Cardiac muscle cell (in vitro differentiated cells and primary cell): Measurements from ENCODE around the gene MMRN1. TPM values are rescaled to one million over a fixed set of nuclear protein-coding genes. Genes with fewer than 3 reads are reported as not detected.

Experiments used
- DNase-seq, 2 donors: peaks; one replicate each; pipeline versions ENCODE4 v3.0.0 to v3.0.0-alpha.2; 2010 to 2017; ENCODE audit warnings: low read depth in 1 of 2, low spot score in 1 of 2
- H3K27ac ChIP-seq: fragments of 200-600 bp; sonication (generic); 2 replicates; pipeline ENCODE4 v1.5.1; 2016
- H3K27me3 ChIP-seq: fragments of 200-600 bp; sonication (generic); 2 replicates; pipeline ENCODE4 v1.6.0; 2016; ENCODE audit warnings: control low read depth
- H3K36me3 ChIP-seq: fragments of 200-600 bp; sonication (generic); 2 replicates; pipeline ENCODE4 v1.5.1; 2016; ENCODE audit warnings: control low read depth
- H3K4me1 ChIP-seq: fragments of 200-600 bp; sonication (generic); 2 replicates; pipeline ENCODE4 v1.8.1; 2017; ENCODE audit warnings: low read depth, mild to moderate bottlenecking, mixed run types
- H3K4me3 ChIP-seq: fragments of 200-600 bp; sonication (generic); 2 replicates; pipeline ENCODE4 v1.5.1; 2016; ENCODE audit warnings: mild to moderate bottlenecking
- H3K9me3 ChIP-seq: fragments of 200-600 bp; sonication (generic); 2 replicates; pipeline ENCODE4 v1.5.1; 2017; ENCODE audit warnings: low read depth, mild to moderate bottlenecking, control low read depth
- CTCF ChIP-seq: IDR thresholded peaks from 2 replicates; pipeline ENCODE4 v1.5.1; 2012; ENCODE audit warnings: low read depth, mild to moderate bottlenecking, low read length
- polyA plus RNA-seq: library from polyadenylated mRNA; unstranded; fragments of >200 nt; fragmentation: Nextera tagmentation; extraction: Ambion mirVana; gene quantifications from 2 replicates; pipeline ENCODE4 v1.2.1, GENCODE V29; 2016
- total RNA-seq: library from RNA; depleted of rRNA; stranded (reverse); fragments of >200 nt; gene quantifications from 2 replicates; pipeline ENCODE4 v1.2.3, GENCODE V29; 2016

Gene MMRN1
- total and polyA plus RNA-seq, 2 experiments from 2014 or later, result 0.27 to 0.83 TPM

- no peaks in the 10 kb centered on the region for H3K36me3 ChIP-seq
- no peak overlapping the region for H3K27ac ChIP-seq
- DNase-seq, result no peak
- TF ChIP-seq CTCF, result no peak
- no peak overlapping the region for H3K4me3 ChIP-seq
- no peaks in the 10 kb centered on the region for H3K4me1 ChIP-seq
- H3K9me3 ChIP-seq, result no peaks in the 10 kb centered on the region
- no peaks in the 10 kb centered on the region for H3K27me3 ChIP-seq
Observed at GRCh38 chr4:90001023-90001422, 106.4 kb downstream of the MMRN1 start.

DNA sequence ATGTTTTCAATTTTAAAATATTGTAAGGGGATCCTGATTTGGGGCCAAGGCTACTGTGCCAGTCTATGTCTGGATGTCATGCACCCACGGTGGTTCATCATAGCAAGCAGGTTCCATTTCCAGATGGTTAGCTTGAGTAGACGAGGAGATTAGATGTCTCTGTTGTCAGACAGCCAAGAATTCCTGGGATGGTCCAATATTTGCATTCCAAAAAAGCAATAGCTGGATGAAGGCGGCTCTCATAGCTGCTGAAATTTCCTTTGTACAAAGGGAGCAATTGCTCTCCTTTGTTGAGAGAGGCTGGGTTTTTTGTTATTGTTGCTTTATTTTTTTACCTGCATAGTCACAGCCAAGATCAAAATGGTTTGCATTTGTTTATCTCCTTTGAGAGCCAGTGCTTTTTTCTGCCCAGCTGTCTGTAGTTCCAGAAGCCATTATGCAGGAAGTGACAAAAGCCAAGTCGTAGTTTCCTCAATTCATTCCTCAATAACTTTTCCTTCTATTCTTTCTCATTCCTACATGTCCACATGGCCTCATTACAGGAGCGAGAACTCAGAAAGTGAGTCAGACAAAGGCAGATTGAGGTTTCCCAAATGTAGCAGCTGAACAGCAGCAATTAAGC lies 107.9 kb downstream of the MMRN1 start:
- H3K27me3 ChIP-seq, result no peaks in the 10 kb centered on the region
- DNase-seq, result no peak
- TF ChIP-seq CTCF, result no peak
- no peaks in the 10 kb centered on the region for H3K4me1 ChIP-seq
- H3K27ac ChIP-seq, result no peak overlapping the region
- no peaks in the 10 kb centered on the region for H3K36me3 ChIP-seq
- H3K9me3 ChIP-seq, result no peaks in the 10 kb centered on the region
- H3K4me3 ChIP-seq, result no peak overlapping the region

Other genes starting within 250 kb of the MMRN1 start
- gene SNCA, start 57.7 kb upstream of the MMRN1 start, total RNA-seq, result 87.8 and 99.1 TPM in 2 replicates
- 112 and 127 TPM in 2 replicates for gene SNCA, start 57.7 kb upstream of the MMRN1 start, polyA plus RNA-seq
- gene CCSER1, start 232.5 kb downstream of the MMRN1 start, total RNA-seq, result 3.3 and 3.6 TPM in 2 replicates
- gene CCSER1, start 232.5 kb downstream of the MMRN1 start, polyA plus RNA-seq, result 0.10 and 0.77 TPM in 2 replicates